ENCODE measurements around the gene PDSS2.

The PDSS2 gene

DNA sequence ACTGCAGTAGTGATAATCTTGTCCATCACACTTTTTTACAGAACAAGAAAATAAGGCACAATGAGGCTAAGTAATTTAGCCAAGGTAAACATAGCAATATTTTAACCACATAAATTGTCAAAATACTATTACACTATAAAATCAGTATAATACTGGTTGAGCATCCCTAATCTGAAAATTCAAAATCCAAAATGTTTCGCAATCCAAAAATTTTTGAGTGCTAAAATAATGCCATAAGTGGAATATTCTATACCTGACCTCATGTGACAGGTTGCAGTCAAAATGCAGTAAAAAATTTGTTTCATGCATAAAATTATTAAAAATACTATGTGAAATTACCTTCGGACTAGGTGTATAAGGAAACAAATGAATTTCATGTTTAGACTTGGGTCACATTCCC lies 101.5 kb downstream of the PDSS2 start:
- no peak for DNase-seq

DNA sequence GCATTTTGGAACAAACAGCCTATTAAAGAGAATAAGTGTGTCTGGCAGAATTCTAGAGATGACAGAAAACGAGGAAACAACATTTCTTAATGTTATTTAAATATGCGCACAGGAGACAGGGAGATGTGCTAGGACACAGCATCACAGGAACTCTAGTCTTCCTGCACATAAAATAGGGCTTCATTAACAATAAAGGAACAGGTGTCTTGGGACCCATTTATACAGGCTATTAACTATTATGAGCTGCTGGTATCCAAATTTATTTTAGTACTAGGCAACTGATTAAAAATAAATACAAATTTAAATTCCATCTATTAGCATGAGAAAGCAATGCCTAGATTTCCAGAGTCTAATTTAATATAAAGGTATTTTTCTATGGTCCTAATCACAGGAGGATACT lies 102.3 kb downstream of the PDSS2 start:
- DNase-seq, result no peak

DNA sequence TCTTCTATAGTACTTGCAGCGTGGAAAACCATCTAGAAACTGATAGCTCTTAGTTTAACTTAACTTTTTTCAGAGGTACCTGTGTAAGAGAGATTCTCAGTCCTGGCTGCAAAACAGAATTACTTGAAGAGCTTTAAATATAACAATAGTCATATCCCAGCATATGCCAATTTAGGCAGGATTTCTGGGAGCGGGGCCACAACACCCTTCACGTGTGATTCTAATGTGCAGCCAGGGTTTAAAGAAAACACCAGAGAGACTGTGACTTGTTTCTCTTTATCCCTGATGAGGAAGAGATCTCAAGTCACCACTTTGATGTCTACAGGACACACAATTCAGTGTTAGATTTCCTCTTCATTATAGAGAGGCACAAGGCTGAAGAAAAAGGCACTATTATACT lies 103.7 kb downstream of the PDSS2 start:
- DNase-seq, result no peak

DNA sequence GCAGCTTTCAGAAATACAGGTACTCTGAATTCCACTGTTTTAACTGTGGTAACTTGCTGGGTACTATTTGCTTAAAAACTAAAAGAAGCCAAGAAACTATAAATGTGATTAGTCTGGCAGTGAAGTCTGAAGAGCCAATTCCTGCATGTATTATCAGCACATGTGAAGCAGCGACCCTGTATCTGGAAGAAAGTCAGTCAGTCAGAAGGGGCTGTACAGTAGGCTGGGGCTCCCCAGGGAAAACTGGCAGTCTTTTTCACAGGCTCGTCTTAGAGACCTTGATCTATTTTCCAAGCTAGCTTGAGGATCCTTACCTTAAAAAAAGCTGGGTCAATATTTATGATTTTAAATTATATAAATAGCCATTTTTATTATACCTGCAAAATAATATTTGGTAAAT lies 104.9 kb downstream of the PDSS2 start:
- no peak for DNase-seq

DNA sequence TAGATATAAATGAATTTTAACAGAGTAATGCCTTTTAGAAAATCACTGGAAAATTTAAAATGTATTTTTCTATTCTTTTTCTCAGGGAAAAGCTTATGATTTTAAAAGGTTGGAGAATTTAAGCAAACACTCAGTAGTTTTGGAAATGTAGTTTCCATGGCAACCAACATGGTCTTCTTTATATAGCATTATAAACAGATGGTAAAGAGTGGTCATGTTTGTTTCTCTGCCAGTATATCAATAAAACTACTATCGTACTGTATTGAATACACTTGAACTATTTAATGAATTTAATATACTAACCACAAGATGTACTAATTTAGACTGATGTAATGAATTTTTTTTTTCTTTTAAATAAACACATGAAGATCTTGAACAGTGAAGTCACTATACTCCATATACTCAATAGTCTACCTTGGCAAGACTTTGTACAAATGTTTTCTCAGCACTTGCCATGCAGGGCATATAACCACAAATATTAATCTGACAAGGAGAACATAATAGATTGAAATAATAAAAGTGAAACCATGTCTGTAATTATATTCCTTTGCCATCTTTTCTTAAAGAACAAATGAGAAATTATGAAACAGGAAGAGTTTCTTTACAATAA lies 105.5 kb downstream of the PDSS2 start:
- DNase-seq, result no peak

DNA sequence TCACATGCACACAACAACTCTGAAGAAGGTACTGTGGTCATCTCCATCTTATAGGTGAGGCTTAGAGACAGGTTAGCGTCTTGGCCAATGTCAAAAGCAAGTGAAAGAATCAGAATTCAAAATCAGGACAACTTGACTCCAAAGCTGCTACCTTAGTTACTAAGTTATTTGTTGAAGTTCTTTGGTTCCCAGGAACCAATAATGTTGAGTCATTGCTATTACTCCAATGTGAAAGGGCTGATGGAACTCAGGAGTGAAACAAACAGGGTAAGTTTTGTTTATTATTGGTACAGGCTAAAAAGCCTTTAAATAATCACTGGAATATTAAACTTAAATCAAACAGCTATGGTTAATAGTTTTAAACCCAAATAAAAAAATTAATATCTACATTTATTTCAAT lies 111.1 kb downstream of the PDSS2 start:
- DNase-seq, result no peak

DNA sequence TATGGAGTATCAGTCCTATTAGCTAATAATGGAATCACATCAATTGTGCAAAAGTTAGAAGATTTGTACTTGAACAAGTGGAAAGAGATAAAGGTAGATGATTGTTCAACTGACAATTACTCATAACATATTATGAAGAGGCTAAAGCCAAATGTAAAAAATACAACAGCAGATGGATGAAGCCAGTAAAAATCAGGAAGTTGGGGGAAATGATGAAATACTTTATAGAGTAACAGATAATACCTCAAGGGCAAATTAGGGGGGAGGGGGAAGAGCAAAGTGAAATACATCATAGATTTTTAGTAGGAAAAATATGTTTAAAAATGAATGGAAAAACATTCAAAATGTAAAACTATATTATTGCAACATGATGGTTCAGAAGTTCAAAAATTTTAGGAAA lies 114.0 kb downstream of the PDSS2 start:
- no peak for DNase-seq

DNA sequence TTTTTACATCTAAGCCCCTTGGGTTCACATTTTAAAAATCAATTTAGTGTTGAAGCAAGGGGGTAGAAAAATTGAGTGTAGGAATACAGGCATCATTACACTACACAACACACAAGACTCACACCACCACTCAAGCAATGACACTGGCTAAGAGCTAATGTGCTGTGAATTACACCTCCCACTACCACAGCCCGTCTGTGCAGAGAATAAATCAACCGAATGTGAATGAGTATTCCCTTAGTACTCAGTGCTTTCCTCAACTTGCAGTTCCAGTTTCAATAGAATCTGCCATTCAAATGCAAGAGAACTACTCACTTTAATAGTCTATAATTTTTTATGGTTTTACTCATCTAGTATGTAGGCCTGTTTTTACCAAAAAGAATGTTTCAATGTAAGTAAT lies 114.4 kb downstream of the PDSS2 start:
- no peak for DNase-seq

DNA sequence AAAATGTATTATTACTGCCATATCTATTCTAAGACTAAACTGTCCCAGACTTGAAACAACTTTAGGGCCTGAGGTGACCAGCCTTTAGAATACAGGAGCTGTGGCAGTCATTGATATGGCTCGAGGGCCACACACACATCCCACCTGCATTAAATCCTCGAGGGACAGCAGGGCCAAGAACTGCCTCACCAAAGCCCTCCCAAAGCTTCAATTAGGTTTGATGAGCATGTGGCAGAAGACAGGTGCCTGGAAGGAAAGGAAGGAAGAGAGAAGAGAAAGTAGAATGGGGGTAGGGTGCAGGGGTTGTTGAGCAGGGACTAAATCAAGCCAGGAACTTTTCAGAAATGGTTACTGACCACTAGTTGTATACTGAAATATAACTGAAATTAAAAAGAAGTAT lies 115.0 kb downstream of the PDSS2 start:
- DNase-seq, result no peak

DNA sequence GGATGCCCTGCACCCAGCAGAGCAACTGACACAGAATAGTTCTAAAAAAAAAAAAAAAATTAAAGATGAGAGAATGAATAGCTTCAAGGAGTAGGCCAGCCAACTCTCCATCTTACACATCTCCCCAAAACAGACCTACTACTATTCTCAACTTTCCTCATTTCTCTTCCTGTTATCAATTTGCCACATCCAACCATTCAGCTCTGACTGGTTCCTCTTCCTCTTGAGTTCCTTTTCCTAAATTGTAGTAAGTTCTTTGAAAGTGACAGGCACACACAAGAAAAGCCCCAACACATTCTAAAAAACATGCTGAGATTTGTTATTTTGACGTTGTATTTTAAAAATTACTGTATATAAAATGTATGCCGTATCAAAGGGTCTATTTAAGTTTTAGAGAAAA lies 117.2 kb downstream of the PDSS2 start:
- DNase-seq, result no peak

DNA sequence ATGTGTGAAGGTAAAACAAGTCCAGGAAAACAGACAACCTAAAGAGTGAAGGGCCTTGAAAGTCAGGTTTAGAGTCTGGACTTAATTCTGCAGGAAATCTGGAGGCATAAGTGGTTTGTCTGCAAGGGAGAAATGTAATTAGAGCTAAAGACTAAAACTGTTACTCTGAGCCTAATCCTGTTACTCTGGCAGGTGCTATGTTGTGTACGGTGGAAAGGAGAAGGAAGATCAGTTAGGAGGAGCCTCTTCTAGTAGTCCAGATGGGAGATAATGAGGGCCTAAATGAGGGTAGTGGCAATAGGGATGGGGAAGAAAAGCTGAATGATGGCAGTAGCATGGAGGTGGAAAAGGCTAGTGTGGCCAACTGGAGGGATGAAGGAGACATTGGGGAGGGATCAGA lies 118.5 kb downstream of the PDSS2 start:
- no peak for DNase-seq

DNA sequence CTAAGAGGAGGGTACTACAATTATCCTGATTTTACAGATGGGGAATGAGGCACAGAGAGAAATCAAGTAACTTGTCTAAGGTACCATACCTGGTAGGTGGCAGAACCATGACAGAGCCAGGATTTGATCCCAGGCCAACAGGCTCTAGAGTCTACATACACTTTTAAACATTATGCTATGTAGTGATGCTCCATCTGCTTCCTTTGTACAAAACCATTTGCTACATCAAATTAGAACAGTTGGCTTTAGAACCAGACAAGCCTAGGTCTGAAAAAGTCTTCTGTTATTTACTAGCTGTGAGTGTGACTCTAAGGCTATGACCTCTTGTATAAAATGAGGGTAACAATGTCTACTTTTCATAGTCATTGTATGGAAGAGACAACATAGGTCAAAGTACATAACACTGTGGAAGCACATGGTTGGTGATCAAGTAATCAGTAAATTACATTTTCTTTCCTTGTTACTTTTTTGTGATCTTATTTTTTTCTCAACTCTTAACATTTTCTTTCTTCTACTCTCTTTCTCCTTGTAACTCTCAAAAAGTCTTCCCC lies 122.1 kb downstream of the PDSS2 start:
- no peak for DNase-seq

DNA sequence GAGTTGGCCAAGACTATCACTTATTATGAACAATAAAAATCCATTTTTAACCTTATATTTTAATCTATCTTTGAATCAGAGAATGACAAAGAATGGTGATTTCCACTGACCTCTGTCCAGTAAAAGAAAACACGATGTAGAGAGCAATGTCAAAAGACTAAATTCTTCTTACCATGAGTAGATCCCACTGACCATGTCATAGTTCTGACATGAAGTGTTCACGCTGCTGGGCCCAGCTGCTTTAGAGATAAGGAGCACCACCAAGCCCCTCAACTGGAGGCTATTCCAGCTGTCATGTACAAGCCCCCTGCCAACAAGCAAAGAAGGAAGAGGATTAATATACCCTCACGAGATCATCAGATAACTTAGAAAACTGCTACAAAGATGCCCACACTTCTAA lies 125.3 kb downstream of the PDSS2 start:
- no peak for DNase-seq

DNA sequence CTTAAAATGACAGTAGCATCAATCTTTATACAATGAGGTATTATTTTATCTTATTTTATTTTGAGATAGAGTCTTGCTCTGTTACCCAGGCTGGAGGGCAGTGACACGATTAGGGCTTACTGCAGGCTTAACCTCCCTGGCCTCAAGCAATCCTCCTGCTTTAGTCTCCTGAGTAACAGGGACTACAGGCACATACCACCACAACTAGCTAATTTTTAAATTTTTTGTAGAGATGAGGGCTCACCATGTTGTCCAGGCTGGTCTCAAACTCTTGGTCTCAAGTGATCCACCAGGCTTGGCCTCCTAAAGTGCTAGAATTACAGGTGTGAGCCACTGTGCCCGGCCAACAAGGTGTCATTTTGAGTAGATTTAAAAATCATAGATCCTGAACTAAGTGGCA lies 125.9 kb downstream of the PDSS2 start:
- no peak for DNase-seq

DNA sequence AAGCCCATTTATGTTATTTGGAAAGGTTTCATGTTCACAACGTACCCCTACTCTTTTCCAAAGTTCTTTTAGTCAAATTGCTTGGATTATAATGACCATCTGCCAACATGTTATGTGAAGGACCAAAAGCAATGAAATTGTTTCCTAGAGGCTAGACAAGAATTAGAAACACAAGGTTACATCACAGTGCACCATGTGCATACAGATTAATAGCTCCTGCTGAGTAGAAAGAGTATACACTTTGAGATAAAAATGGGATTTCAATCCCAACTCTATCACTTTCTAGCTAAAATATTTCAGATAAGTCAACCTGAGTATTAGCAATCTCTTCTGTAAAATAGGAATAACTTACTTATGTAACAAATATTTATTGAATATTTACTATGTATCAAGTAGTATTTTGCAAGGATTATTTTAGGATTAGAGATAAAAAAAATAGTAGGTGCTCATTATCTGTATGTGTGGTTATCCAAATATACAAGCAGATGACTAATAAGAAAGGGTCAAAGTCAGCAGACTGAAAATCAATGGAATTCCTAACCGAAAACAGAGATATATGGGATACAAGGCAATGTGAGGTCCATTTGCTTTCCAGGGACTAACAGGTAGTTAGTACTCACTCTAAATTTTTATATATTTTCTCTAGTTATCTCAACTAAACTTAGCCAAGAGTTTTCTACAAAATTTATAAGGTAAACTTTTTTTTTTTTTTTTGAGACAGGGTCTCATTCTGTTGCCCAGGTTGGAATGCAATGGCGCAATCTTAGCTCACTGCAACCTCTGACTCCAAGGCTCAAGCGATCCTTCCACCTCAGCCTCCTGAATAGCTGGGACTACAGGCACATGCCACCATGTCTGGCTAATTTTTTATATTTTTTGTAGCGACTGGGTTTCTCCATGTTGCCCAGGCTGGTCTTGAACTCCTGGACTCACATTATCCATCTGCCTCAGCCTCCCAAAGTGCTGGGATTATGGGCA lies 127.7 kb downstream of the PDSS2 start:
- no peak for DNase-seq

DNA sequence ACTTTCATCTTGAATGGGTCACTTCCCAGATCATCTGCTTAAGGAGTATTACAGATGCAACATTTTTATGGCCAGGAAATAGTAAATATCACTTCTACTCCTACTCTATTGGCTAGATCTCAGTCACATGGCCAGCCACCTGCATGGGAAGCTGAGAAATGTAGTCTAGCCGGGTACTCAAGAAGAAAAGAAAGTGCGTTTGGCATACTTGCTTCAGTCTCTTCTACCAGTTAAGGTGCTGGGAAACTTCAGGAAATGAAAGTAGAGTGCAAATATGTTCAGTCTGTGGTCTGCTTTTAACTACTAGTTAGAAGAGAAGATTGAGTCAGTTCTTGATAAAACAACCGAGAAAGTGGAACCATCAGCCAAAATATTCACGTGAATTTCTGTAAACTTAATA lies 129.2 kb downstream of the PDSS2 start:
- DNase-seq, result no peak

DNA sequence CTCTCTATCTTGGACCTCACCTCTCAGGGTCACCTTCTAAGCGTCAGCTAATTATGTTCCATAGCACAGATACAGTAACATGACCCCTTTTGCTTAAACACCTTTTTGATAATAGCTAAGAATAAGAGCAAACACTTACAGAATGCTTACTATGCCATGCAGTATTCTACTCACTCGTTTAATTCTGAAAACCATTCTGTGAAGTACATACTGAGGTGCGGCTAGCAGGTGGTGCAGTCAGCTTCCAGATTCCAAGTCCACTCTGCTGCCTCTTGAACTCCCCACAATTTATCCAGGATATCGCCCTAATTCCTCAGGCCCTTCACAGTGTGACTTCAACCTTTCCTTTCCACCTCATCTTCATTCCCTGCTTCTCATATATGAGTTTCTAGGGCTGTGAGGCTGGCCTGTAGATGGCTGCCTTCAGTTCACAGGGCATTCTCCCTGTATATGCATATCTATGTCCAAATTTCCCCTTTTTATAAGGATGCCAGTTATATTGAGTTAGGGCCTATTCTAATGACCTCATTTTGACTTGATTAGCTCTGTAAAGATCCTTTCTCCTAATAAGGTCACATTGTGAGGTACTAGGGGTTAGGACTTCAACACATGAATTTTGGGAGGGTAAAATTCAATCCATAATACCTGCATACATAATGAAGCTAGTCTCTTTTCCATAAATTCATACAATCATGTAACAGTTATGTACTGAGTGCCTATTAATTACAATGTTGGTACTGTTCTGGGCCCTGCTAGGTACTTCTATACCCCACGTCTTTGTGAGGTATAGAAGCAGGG lies 130.1 kb downstream of the PDSS2 start:
- DNase-seq, result no peak

DNA sequence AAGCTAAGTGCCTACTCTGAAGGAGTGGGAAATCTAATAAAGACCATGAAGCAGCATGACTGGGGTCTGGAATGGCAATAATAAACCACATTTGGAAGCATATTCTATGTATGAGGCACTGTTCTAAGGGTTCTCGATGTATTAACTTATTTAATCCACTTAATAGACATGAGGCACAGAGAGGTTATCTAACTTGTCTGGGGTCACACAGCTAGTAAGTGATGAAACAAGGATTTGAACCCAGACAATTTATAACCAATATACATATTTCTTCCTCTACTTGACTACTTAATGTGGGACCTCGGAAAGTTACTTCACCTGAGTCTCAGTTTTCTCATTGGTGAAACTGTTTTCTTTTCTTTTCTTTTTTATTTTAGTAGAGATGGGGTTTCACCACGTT lies 131.3 kb downstream of the PDSS2 start:
- DNase-seq, result no peak

DNA sequence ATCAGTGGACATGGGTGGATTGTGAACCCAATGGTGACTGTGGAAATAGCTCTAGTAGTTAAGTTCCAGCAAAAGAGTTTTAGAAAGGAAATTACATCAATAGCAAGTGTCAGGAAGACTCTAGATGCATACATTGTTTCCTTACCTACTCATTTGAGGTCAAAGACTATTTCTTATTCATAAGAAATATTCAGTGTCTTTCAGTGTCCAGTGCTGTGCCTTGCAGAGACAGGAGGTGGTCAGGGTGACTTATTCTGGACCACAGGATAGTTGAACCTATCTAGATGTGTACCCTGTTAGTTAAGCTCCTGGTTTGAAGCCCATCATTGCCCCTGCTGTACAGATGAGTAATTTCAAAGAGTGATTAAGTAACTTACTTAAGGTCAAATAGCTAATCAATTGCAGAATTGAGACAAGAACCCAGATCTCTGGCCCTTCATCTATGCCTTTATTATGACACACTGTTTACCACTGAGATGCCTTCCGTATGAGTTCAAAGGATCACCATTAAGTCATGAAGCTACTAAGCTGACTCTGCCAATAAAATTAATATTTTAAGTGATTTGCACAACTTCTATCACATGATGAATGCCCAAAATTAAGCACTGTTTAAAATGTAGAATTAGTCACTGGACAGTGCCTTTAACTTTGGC lies 136.1 kb downstream of the PDSS2 start:
- DNase-seq, result no peak

DNA sequence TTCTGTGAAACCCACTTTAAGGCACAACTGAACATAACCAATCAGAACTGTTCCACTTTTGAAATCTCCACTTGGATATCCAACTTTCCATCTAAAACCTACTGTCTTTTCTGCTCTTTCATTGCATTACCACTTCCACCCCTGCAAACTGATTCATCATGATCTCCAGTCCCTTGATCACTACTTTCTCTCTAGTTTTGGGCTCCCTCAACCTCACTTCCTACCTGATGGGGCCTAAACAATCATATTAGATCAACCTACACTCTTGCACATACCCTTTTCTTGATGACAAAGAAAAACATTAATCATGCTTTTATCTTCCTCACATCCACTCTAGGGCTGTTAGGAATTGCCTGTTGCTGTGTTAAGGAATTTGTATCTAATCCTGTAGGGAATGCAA lies 137.6 kb downstream of the PDSS2 start:
- no peak for DNase-seq

DNA sequence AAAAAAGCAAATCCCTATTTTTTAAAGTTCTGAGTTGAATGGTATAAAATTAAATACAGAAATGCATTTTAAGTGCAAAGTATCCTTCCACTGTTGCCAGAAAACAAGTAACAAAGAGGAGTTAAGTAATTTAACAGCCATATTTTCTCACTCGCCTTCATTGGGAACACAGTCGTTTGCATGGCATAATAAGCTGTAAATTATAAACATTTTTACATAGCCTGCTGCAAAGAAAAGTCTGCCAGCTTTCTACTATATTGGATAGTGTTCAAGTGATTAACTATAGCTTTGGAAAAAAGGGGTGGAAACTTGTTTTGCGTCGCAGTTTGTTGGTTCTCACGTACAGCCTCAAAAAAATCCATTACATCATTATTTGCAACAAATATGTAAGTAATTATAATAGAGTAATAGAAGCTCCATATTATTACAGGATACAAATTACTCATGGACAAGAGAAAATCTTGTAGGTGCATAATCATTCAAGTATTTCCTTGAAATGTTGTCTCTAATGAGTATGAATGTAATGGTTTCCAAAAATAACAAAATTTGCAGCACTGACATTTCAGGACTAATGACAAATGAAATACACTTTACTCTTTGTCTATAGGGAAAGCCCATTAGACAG lies 139.3 kb downstream of the PDSS2 start:
- no peak for DNase-seq

DNA sequence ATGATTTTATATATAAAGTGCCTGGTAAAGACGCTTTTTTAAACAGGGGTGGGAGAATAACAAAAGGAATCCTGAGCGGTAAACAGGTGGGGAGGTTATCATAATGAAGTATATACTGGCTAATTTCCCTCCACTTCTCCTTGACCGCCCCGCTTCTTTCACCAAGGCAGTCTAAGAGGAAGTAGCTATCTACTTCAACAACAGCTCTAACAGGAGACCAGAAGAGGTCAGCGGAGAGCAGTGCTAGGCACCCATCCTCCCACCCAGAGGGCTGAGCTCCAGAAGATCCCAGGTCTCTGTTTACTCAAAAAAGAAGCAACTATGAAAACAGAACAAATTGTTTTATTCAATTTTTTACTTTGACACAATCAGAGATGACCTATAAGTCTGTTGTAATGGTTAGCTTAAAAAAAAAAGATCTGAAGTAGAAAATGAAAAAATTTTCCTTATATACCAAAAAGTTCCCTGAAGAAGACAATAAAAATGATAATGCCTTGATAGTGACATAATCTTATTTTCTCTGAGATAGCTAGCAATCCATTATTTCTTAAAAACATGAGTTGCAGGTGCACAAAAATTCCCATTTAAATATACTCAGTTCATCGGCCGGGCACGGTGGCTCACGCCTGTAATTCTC lies 141.1 kb downstream of the PDSS2 start:
- peak; percentile 6 for DNase-seq

Data from KG1 (cell line).